ENCODE data around the gene PLEKHG5.
A peak's percentile ranks its signal among the peaks of the same experiment; 100 is the strongest.

The PLEKHG5 gene

GRCh38 chr1:6481820-6482219 lies 9.6 kb downstream of the PLEKHG5 start:
- peaks cover 0 to 6% of the 10 kb centered on the region in 2 donors for H3K36me3 ChIP-seq (replicated peaks in 1 of 2; ENCODE audit: control insufficient read depth in 2 of 2, insufficient read depth in 2 of 2, low read length in 2 of 2)
- no peak overlapping the region for H2BK5ac ChIP-seq (ENCODE audit: low read length)
- H2BK15ac ChIP-seq (ENCODE audit: low read length), result no peak overlapping the region
- no peak overlapping the region for H3K4ac ChIP-seq (ENCODE audit: low read length)
- no peak for DNase-seq (ENCODE audit: low spot score)
- no peak overlapping the region for H3K4me2 ChIP-seq (ENCODE audit: insufficient read depth, low read length, poor library complexity, severe bottlenecking)
- no peak overlapping the region for H3K9ac ChIP-seq (ENCODE audit: low read depth, low read length, poor library complexity)
- H2BK120ac ChIP-seq (ENCODE audit: low read depth, low read length), result no peak overlapping the region
- H2AK5ac ChIP-seq (ENCODE audit: low read depth, low read length), result no peak overlapping the region
- no peak overlapping the region for H3K4me3 ChIP-seq (ENCODE audit: low read length in 2 of 2)
- no peak overlapping the region for H4K91ac ChIP-seq (ENCODE audit: low read depth, low read length, poor library complexity)
- H3K4me1 ChIP-seq (ENCODE audit: control insufficient read depth in 2 of 2, insufficient read depth in 1 of 2, low read depth in 1 of 2, low read length in 2 of 2), result peaks cover 14 to 22% of the 10 kb centered on the region in 2 donors
- H2BK12ac ChIP-seq (ENCODE audit: low read length), result no peak overlapping the region
- WGBS, 2 donors (ENCODE audit: extremely low coverage in 2 of 2, insufficient read length in 2 of 2, insufficient replicate concordance in 1 of 2), result no CpG with 5 or more reads among the region's 5 CpGs
- H3K18ac ChIP-seq (ENCODE audit: low read length), result no peak overlapping the region
- H4K8ac ChIP-seq (ENCODE audit: low read depth, low read length), result no peak overlapping the region
- peaks cover 2% of the 10 kb centered on the region for H3K79me1 ChIP-seq (ENCODE audit: low read depth, low read length)
- no peak overlapping the region for H2AFZ ChIP-seq (ENCODE audit: low read length)
- no peak overlapping the region for H3K23ac ChIP-seq (ENCODE audit: low read depth, low read length, poor library complexity)
- H3K14ac ChIP-seq (ENCODE audit: low read length), result no peak overlapping the region
- H3K9me3 ChIP-seq (replicated peaks in 1 of 2; ENCODE audit: control insufficient read depth in 2 of 2, insufficient read depth in 1 of 2, low read depth in 1 of 2, low read length in 2 of 2), result no peaks in the 10 kb centered on the region
- no peaks in the 10 kb centered on the region for H3K27me3 ChIP-seq (ENCODE audit: control insufficient read depth in 3 of 3, insufficient read depth in 3 of 3, low read depth in 1 of 3, low read length in 3 of 3)
- H3K27ac ChIP-seq (replicated peaks; ENCODE audit: low read length), result no peak overlapping the region

GRCh38 chr1:6477039-6477820 lies 14.2 kb downstream of the PLEKHG5 start:
- H3K4ac ChIP-seq (ENCODE audit: low read length), result no peak overlapping the region
- no peak overlapping the region for H3K4me2 ChIP-seq (ENCODE audit: insufficient read depth, low read length, poor library complexity, severe bottlenecking)
- no peak overlapping the region for H4K8ac ChIP-seq (ENCODE audit: low read depth, low read length)
- H2BK120ac ChIP-seq (ENCODE audit: low read depth, low read length), result no peak overlapping the region
- H3K18ac ChIP-seq (ENCODE audit: low read length), result peak overlapping the region; percentile 33
- H2AFZ ChIP-seq (ENCODE audit: low read length), result no peak overlapping the region
- H2AK5ac ChIP-seq (ENCODE audit: low read depth, low read length), result no peak overlapping the region
- H2BK5ac ChIP-seq (ENCODE audit: low read length), result no peak overlapping the region
- peaks cover 13 to 25% of the 10 kb centered on the region in 2 donors for H3K36me3 ChIP-seq (replicated peaks in 1 of 2; ENCODE audit: control insufficient read depth in 2 of 2, insufficient read depth in 2 of 2, low read length in 2 of 2)
- H4K91ac ChIP-seq (ENCODE audit: low read depth, low read length, poor library complexity), result no peak overlapping the region
- H3K27ac ChIP-seq (replicated peaks; ENCODE audit: low read length), result no peak overlapping the region
- no peak overlapping the region for H2BK12ac ChIP-seq (ENCODE audit: low read length)
- DNase-seq (ENCODE audit: low spot score), result no peak
- no peak overlapping the region for H3K4me3 ChIP-seq (ENCODE audit: low read length in 2 of 2)
- no peak overlapping the region for H2BK15ac ChIP-seq (ENCODE audit: low read length)
- H3K9ac ChIP-seq (ENCODE audit: low read depth, low read length, poor library complexity), result no peak overlapping the region
- peak overlapping the region; percentile 97 for H3K14ac ChIP-seq (ENCODE audit: low read length)
- no peaks in the 10 kb centered on the region for H3K27me3 ChIP-seq (ENCODE audit: control insufficient read depth in 3 of 3, insufficient read depth in 3 of 3, low read depth in 1 of 3, low read length in 3 of 3)
- no peaks in the 10 kb centered on the region for H3K79me1 ChIP-seq (ENCODE audit: low read depth, low read length)
- WGBS, 2 donors (ENCODE audit: extremely low coverage in 2 of 2, insufficient read length in 2 of 2, insufficient replicate concordance in 1 of 2), result no CpG with 5 or more reads among the region's 24 CpGs
- H3K9me3 ChIP-seq (replicated peaks in 1 of 2; ENCODE audit: control insufficient read depth in 2 of 2, insufficient read depth in 1 of 2, low read depth in 1 of 2, low read length in 2 of 2), result no peaks in the 10 kb centered on the region
- no peak overlapping the region for H3K23ac ChIP-seq (ENCODE audit: low read depth, low read length, poor library complexity)
- peaks cover 7% of the 10 kb centered on the region in 2 donors for H3K4me1 ChIP-seq (ENCODE audit: control insufficient read depth in 2 of 2, insufficient read depth in 1 of 2, low read depth in 1 of 2, low read length in 2 of 2)

GRCh38 chr1:6476483-6476882 lies 15.0 kb downstream of the PLEKHG5 start:
- Histone ChIP-seq H3K9me3 (replicated peaks in 1 of 2; ENCODE audit: control insufficient read depth in 2 of 2, insufficient read depth in 1 of 2, low read depth in 1 of 2, low read length in 2 of 2) (no peaks in the 10 kb centered on the region), H3K36me3 (replicated peaks in 1 of 2; ENCODE audit: control insufficient read depth in 2 of 2, insufficient read depth in 2 of 2, low read length in 2 of 2) (peaks cover 18 to 33% of the 10 kb centered on the region in 2 donors), H3K4me1 (ENCODE audit: control insufficient read depth in 2 of 2, insufficient read depth in 1 of 2, low read depth in 1 of 2, low read length in 2 of 2) (peaks cover 7% of the 10 kb centered on the region in 2 donors), H2BK15ac (ENCODE audit: low read length) (no peak overlapping the region), H3K79me1 (ENCODE audit: low read depth, low read length) (no peaks in the 10 kb centered on the region), H2AFZ (ENCODE audit: low read length) (no peak overlapping the region), H4K91ac (ENCODE audit: low read depth, low read length, poor library complexity) (no peak overlapping the region), H4K8ac (ENCODE audit: low read depth, low read length) (no peak overlapping the region), H2BK5ac (ENCODE audit: low read length) (no peak overlapping the region), H3K4me3 (ENCODE audit: low read length in 2 of 2) (no peak overlapping the region), H3K23ac (ENCODE audit: low read depth, low read length, poor library complexity) (no peak overlapping the region), H3K27me3 (ENCODE audit: control insufficient read depth in 3 of 3, insufficient read depth in 3 of 3, low read depth in 1 of 3, low read length in 3 of 3) (peaks cover 0 to 4% (median 0%) of the 10 kb centered on the region in 3 experiments), H2BK120ac (ENCODE audit: low read depth, low read length) (no peak overlapping the region), H3K14ac (ENCODE audit: low read length) (no peak overlapping the region), H2AK5ac (ENCODE audit: low read depth, low read length) (no peak overlapping the region), H2BK12ac (ENCODE audit: low read length) (no peak overlapping the region), H3K18ac (ENCODE audit: low read length) (no peak overlapping the region), H3K9ac (ENCODE audit: low read depth, low read length, poor library complexity) (no peak overlapping the region), H3K4me2 (ENCODE audit: insufficient read depth, low read length, poor library complexity, severe bottlenecking) (no peak overlapping the region), H3K4ac (ENCODE audit: low read length) (no peak overlapping the region), H3K27ac (replicated peaks; ENCODE audit: low read length) (no peak overlapping the region)
- DNase-seq (ENCODE audit: low spot score), result no peak
- WGBS, 2 donors (ENCODE audit: extremely low coverage in 2 of 2, insufficient read length in 2 of 2, insufficient replicate concordance in 1 of 2), result no CpG with 5 or more reads among the region's 5 CpGs

- no CpG with 5 or more reads among the region's 33 CpGs for WGBS, 2 donors (ENCODE audit: extremely low coverage in 2 of 2, insufficient read length in 2 of 2, insufficient replicate concordance in 1 of 2)
- H3K23ac ChIP-seq (ENCODE audit: low read depth, low read length, poor library complexity), result peak overlapping the region; percentile 0
- H3K4ac ChIP-seq (ENCODE audit: low read length), result no peak overlapping the region
- peak overlapping the region; percentile 82 for H2AK5ac ChIP-seq (ENCODE audit: low read depth, low read length)
- no peak overlapping the region for H3K4me2 ChIP-seq (ENCODE audit: insufficient read depth, low read length, poor library complexity, severe bottlenecking)
- no peaks in the 10 kb centered on the region for H3K79me1 ChIP-seq (ENCODE audit: low read depth, low read length)
- DNase-seq (ENCODE audit: low spot score), result no peak
- peak overlapping the region; percentile 67 for H3K18ac ChIP-seq (ENCODE audit: low read length)
- H3K9ac ChIP-seq (ENCODE audit: low read depth, low read length, poor library complexity), result no peak overlapping the region
- no peak overlapping the region for H4K91ac ChIP-seq (ENCODE audit: low read depth, low read length, poor library complexity)
- peaks cover 18 to 41% of the 10 kb centered on the region in 2 donors for H3K36me3 ChIP-seq (replicated peaks in 1 of 2; ENCODE audit: control insufficient read depth in 2 of 2, insufficient read depth in 2 of 2, low read length in 2 of 2)
- H2BK15ac ChIP-seq (ENCODE audit: low read length), result no peak overlapping the region
- no peak overlapping the region for H2BK120ac ChIP-seq (ENCODE audit: low read depth, low read length)
- no peak overlapping the region for H4K8ac ChIP-seq (ENCODE audit: low read depth, low read length)
- no peak overlapping the region for H2BK12ac ChIP-seq (ENCODE audit: low read length)
- H2AFZ ChIP-seq (ENCODE audit: low read length), result no peak overlapping the region
- H3K4me3 ChIP-seq (ENCODE audit: low read length in 2 of 2), result no peak overlapping the region
- no peaks in the 10 kb centered on the region for H3K9me3 ChIP-seq (replicated peaks in 1 of 2; ENCODE audit: control insufficient read depth in 2 of 2, insufficient read depth in 1 of 2, low read depth in 1 of 2, low read length in 2 of 2)
- H3K27ac ChIP-seq (replicated peaks; ENCODE audit: low read length), result no peak overlapping the region
- peaks cover 7% of the 10 kb centered on the region in 2 donors for H3K4me1 ChIP-seq (ENCODE audit: control insufficient read depth in 2 of 2, insufficient read depth in 1 of 2, low read depth in 1 of 2, low read length in 2 of 2)
- H2BK5ac ChIP-seq (ENCODE audit: low read length), result no peak overlapping the region
- H3K27me3 ChIP-seq (ENCODE audit: control insufficient read depth in 3 of 3, insufficient read depth in 3 of 3, low read depth in 1 of 3, low read length in 3 of 3), result peaks cover 0 to 4% (median 0%) of the 10 kb centered on the region in 3 experiments
- H3K14ac ChIP-seq (ENCODE audit: low read length), result no peak overlapping the region
Measured at GRCh38 chr1:6475381-6476133, 15.9 kb downstream of the PLEKHG5 start.

Data from neuronal stem cell (in vitro differentiated cells).